ENCODE data around the gene FBXO42. TPM values are rescaled to one million over a fixed set of nuclear protein-coding genes. Genes with fewer than 3 reads are reported as not detected.
"Not testable (repeated sequence)": the region's sequence is repeated elsewhere in the genome, so short reads cannot be mapped to it uniquely, and the experiment has no call there.

Gene FBXO42
- total RNA-seq, 4 donors from 2014 or later = 21.0 to 30.3 (median 23.0) TPM

- H3K4me1 ChIP-seq = peaks cover 0 to 6% of the 10 kb centered on the region in 2 donors
- H3K27ac ChIP-seq = no peak overlapping the region
- DNase-seq = no peak
- H3K9me3 ChIP-seq = no peaks in the 10 kb centered on the region
- no peaks in the 10 kb centered on the region for H3K27me3 ChIP-seq
- intact Hi-C loops (cut with DNase I; ENCODE audit: low total_unique reads) = no loop called here
- no peak overlapping the region for H3K4me3 ChIP-seq
- no peaks in the 10 kb centered on the region for H3K36me3 ChIP-seq
- TF ChIP-seq POLR2A (IDR thresholded peaks at IDR 0.05) (no peak), CTCF (IDR thresholded peaks at IDR 0.05) (no peak)
Measured at GRCh38 chr1:16257968-16258367, 94.3 kb downstream of the FBXO42 start.

- intact Hi-C loops (cut with DNase I; ENCODE audit: low total_unique reads); H3K4me1 ChIP-seq; H3K27me3 ChIP-seq; H3K36me3 ChIP-seq; H3K27ac ChIP-seq; DNase-seq; H3K4me3 ChIP-seq; H3K9me3 ChIP-seq: not testable (repeated sequence)
Measured at GRCh38 chr1:16257556-16257955, 94.7 kb downstream of the FBXO42 start.

GRCh38 chr1:16256478-16256877 is 95.8 kb downstream of the FBXO42 start:
- TF ChIP-seq CTCF (IDR thresholded peaks at IDR 0.05) = no peak
- TF ChIP-seq POLR2A (IDR thresholded peaks at IDR 0.05) = no peak
- intact Hi-C loops (cut with DNase I; ENCODE audit: low total_unique reads) = no loop called here
- H3K4me1 ChIP-seq = peaks cover 0 to 6% of the 10 kb centered on the region in 2 donors
- no peak for DNase-seq
- no peaks in the 10 kb centered on the region for H3K27me3 ChIP-seq
- H3K27ac ChIP-seq = peak overlapping the region in 1 of 2 donors; percentile 31
- H3K36me3 ChIP-seq = no peaks in the 10 kb centered on the region
- H3K4me3 ChIP-seq = no peak overlapping the region
- no peaks in the 10 kb centered on the region for H3K9me3 ChIP-seq

- no peaks in the 10 kb centered on the region for H3K36me3 ChIP-seq
- peak overlapping the region; percentile 90 to 95 for H3K27ac ChIP-seq
- H3K4me3 ChIP-seq = no peak overlapping the region
- H3K4me1 ChIP-seq = peaks cover 2 to 10% of the 10 kb centered on the region in 2 donors
- intact Hi-C loops (cut with DNase I; ENCODE audit: low total_unique reads) = no loop called here
- no peaks in the 10 kb centered on the region for H3K27me3 ChIP-seq
- no peaks in the 10 kb centered on the region for H3K9me3 ChIP-seq
- DNase-seq = no peak
- TF ChIP-seq POLR2A (IDR thresholded peaks at IDR 0.05) (no peak), CTCF (IDR thresholded peaks at IDR 0.05) (no peak)
Measured at GRCh38 chr1:16254263-16254928, 97.9 kb downstream of the FBXO42 start.

GRCh38 chr1:16253332-16253922 is 98.9 kb downstream of the FBXO42 start:
- Histone ChIP-seq H3K4me3 (no peak overlapping the region), H3K4me1 (peaks cover 4 to 11% of the 10 kb centered on the region in 2 donors), H3K9me3 (no peaks in the 10 kb centered on the region), H3K27ac (peak overlapping the region; percentile 90 to 95), H3K27me3 (no peaks in the 10 kb centered on the region), H3K36me3 (no peaks in the 10 kb centered on the region)
- TF ChIP-seq POLR2A (IDR thresholded peaks at IDR 0.05) (no peak), CTCF (IDR thresholded peaks at IDR 0.05) (no peak)
- no peak for DNase-seq
- intact Hi-C loops (cut with DNase I; ENCODE audit: low total_unique reads) = no loop called here
